ENCODE results near the gene C2CD5. TPM values are rescaled to one million over a fixed set of nuclear protein-coding genes. Genes with fewer than 3 reads are reported as not detected.

Gene C2CD5
- 10 to 100 TPM; 26.6 to 37.6 TPM for total RNA-seq

- no peaks in the 10 kb centered on the region for H3K4me1 ChIP-seq (replicated peaks)
- no peaks in the 10 kb centered on the region for H3K36me3 ChIP-seq
- TF ChIP-seq POLR2A (IDR thresholded peaks at IDR 0.05) (peak; percentile 67), CTCF (IDR thresholded peaks at IDR 0.05) (peak in 3 of 4 experiments; percentile 8 to 45 (median 9)), POLR2AphosphoS5 (IDR thresholded peaks at IDR 0.05) (peak; percentile 89)
- H3K27ac ChIP-seq = peak within 1 kb of the TSS; percentile 95 to 96
- DNase-seq (ENCODE audit: low spot score) = peak; percentile 94
- peak within 1 kb of the TSS; percentile 73 to 76 for H3K4me3 ChIP-seq
- no peaks in the 10 kb centered on the region for H3K27me3 ChIP-seq (replicated peaks; ENCODE audit: insufficient read depth)
- no peaks in the 10 kb centered on the region for H3K9me3 ChIP-seq
- WGBS = 2% methylated on average over 67 of the region's 80 CpGs
- intact Hi-C loops (cut with DNase I) = loop anchor here (2.0 kb wide), 1 partner anchor 80 kb away; the partner anchor contains the start of gene ETNK1
Observed at GRCh38 chr12:22544038-22544979, at the start of gene C2CD5. C2CD5 (minus strand) TSS chr12:22544542; CDS start chr12:22544150, 392 bp downstream.

GRCh38 chr12:22593864-22594263 lies 49.5 kb upstream of the C2CD5 start:
- Histone ChIP-seq H3K4me3 (no peak overlapping the region), H3K4me1 (replicated peaks) (no peaks in the 10 kb centered on the region), H3K27me3 (replicated peaks; ENCODE audit: insufficient read depth) (no peaks in the 10 kb centered on the region), H3K36me3 (no peaks in the 10 kb centered on the region), H3K27ac (no peak overlapping the region), H3K9me3 (no peaks in the 10 kb centered on the region)
- TF ChIP-seq CTCF (IDR thresholded peaks at IDR 0.05) = no peak
- TF ChIP-seq POLR2A (IDR thresholded peaks at IDR 0.05) = no peak
- no peak for TF ChIP-seq POLR2AphosphoS5 (IDR thresholded peaks at IDR 0.05)
- no peak for DNase-seq (ENCODE audit: low spot score)
- intact Hi-C loops (cut with DNase I) = no loop called here

GRCh38 chr12:22588817-22589216 lies 44.5 kb upstream of the C2CD5 start:
- no peak for TF ChIP-seq POLR2A (IDR thresholded peaks at IDR 0.05)
- TF ChIP-seq CTCF (IDR thresholded peaks at IDR 0.05) = no peak
- TF ChIP-seq POLR2AphosphoS5 (IDR thresholded peaks at IDR 0.05) = no peak
- intact Hi-C loops (cut with DNase I) = no loop called here
- Histone ChIP-seq H3K27me3 (replicated peaks; ENCODE audit: insufficient read depth) (no peaks in the 10 kb centered on the region), H3K9me3 (no peaks in the 10 kb centered on the region), H3K27ac (no peak overlapping the region), H3K4me3 (no peak overlapping the region), H3K36me3 (no peaks in the 10 kb centered on the region), H3K4me1 (replicated peaks) (no peaks in the 10 kb centered on the region)
- 46% methylated on average over 4 of the region's 4 CpGs for WGBS
- DNase-seq (ENCODE audit: low spot score) = no peak

GRCh38 chr12:22578328-22578727 lies 34.0 kb upstream of the C2CD5 start:
- DNase-seq (ENCODE audit: low spot score) = no peak
- no peaks in the 10 kb centered on the region for H3K36me3 ChIP-seq
- intact Hi-C loops (cut with DNase I) = no loop called here
- no peaks in the 10 kb centered on the region for H3K27me3 ChIP-seq (replicated peaks; ENCODE audit: insufficient read depth)
- no peak overlapping the region for H3K27ac ChIP-seq
- TF ChIP-seq POLR2AphosphoS5 (IDR thresholded peaks at IDR 0.05) (no peak), POLR2A (IDR thresholded peaks at IDR 0.05) (no peak), CTCF (IDR thresholded peaks at IDR 0.05) (no peak)
- WGBS = 96% methylated on average over 3 of the region's 3 CpGs
- no peaks in the 10 kb centered on the region for H3K9me3 ChIP-seq
- no peak overlapping the region for H3K4me3 ChIP-seq
- no peaks in the 10 kb centered on the region for H3K4me1 ChIP-seq (replicated peaks)

Measured in prostate gland (tissue), 2 donors.